HUES6 (cell line): Measurements from ENCODE around the gene CRYL1.

Experiments
- H3K27ac ChIP-seq: 2 replicates; pipeline ENCODE4 v1.7.0; 2013; ENCODE audit warnings: low read depth, mild to moderate bottlenecking, low read length, inconsistent platforms
- H3K27me3 ChIP-seq: 2 replicates; pipeline ENCODE4 v1.6.1; 2013; ENCODE audit warnings: low read length; ENCODE audit not compliant: control insufficient read depth, insufficient read depth
- H3K36me3 ChIP-seq: 2 replicates; pipeline ENCODE4 v1.6.1; 2013; ENCODE audit warnings: low read length; ENCODE audit not compliant: control insufficient read depth, insufficient read depth
- H3K4me1 ChIP-seq: 2 replicates; pipeline ENCODE4 v1.6.1; 2013; ENCODE audit warnings: low read length; ENCODE audit not compliant: control insufficient read depth, insufficient read depth
- H3K4me3 ChIP-seq: 2 replicates; pipeline ENCODE4 v1.5.1; 2013; ENCODE audit warnings: low read depth, low read length
- H3K9ac ChIP-seq: one replicate; pipeline ENCODE4 v1.6.1; 2013; ENCODE audit warnings: mild to moderate bottlenecking, low read length
- H3K9me3 ChIP-seq: 2 replicates; pipeline ENCODE4 v1.6.1; 2013; ENCODE audit warnings: low read depth, low read length; ENCODE audit not compliant: control insufficient read depth, insufficient read depth

CRYL1 gene

DNA sequence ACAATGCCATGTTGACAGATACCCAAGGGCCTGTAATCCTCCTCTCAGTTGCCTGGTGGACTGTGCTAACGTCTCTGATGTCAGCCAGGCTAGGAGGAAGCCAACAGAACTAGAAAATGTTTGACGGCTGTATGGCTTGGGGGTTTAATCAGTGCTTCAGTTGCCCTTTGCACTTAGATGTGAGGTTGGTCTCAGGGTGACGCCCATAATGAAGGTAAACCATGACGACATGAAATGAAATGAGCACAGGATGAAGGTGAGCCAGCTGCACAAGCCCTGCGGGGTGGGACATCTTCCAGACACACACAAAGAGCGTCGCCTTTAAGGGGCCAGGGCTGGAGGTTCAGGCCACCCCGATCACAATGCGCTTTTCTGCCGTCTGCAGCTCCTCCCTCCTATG is 127.2 kb downstream of the CRYL1 start:
- Histone ChIP-seq H3K36me3 (no peaks in the 10 kb centered on the region), H3K4me1 (peaks cover 5% of the 10 kb centered on the region; the same call in 1 of the 2 replicates), H3K27ac (no peak overlapping the region), H3K27me3 (no peaks in the 10 kb centered on the region), H3K9me3 (peaks cover 3% of the 10 kb centered on the region; the same call in 1 of the 2 replicates), H3K9ac (no peak overlapping the region), H3K4me3 (no peak overlapping the region)

DNA sequence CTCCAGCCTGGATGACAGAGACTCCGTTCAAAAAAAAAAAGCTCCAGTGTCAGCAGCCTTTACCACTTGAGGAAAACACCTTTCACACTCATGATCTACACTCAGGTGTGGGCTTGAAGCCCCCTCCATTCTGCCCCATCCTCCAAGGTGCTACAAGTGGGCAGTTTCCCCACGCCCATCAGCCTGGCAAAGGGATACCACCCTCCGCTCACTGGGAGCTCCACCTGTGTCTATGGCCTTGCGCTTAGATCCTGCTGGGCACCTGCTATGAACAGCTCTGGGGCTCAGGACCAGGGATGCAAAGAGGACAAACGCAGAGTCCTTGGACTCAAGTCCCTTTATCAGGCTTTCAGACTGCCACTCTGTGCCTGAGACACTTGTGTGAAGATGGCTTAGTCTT is 127.8 kb downstream of the CRYL1 start:
- Histone ChIP-seq H3K4me1 (peaks cover 5% of the 10 kb centered on the region; the same call in 1 of the 2 replicates), H3K27me3 (no peaks in the 10 kb centered on the region), H3K4me3 (no peak overlapping the region), H3K9me3 (peaks cover 8% of the 10 kb centered on the region; the same call in 1 of the 2 replicates), H3K27ac (no peak overlapping the region), H3K36me3 (no peaks in the 10 kb centered on the region), H3K9ac (no peak overlapping the region)

DNA sequence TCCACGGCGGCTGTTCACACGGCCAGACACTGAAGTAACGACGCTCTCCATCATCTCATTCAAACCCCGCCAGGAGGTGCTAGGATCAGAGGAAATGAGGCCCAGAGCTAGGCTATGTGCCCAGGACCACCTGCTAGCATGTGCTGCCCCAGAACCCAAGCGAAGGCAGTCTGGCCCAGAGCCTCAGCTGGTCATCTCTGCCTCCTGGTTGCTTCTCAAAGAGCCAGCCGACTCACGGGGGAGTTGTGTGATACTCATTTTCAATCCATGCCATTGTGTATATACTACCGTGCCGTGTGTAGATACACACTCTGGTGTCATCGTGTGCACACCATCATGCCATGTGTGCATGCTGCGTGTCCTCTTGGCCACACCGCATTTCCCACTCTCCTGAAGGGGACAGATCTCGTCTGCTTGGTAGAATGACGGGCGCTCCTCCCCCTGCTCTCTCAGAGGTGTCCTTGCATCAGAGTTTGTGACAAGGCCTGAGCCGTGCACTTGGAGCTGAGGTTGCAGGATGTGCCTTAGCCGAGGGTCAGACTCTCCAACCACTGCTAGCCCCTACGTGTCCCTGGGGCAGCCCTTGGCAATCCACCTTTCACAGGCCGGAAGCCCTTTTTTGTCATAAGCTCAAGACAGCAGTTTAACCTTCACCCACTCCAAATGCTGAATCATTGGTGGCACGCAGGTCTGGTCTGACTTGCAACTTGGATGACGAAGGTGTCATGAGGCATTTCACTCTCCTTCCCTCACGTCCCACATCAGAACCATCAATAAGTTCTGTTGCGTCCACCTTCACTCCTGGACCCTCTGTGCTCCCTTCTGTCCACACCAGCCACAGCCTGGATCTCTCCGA is 130.4 kb downstream of the CRYL1 start:
- Histone ChIP-seq H3K9ac (no peak overlapping the region), H3K9me3 (peaks cover 18% of the 10 kb centered on the region; the same call in 1 of the 2 replicates), H3K4me3 (no peak overlapping the region), H3K27ac (no peak overlapping the region), H3K27me3 (no peaks in the 10 kb centered on the region), H3K36me3 (no peaks in the 10 kb centered on the region), H3K4me1 (no peaks in the 10 kb centered on the region)

DNA sequence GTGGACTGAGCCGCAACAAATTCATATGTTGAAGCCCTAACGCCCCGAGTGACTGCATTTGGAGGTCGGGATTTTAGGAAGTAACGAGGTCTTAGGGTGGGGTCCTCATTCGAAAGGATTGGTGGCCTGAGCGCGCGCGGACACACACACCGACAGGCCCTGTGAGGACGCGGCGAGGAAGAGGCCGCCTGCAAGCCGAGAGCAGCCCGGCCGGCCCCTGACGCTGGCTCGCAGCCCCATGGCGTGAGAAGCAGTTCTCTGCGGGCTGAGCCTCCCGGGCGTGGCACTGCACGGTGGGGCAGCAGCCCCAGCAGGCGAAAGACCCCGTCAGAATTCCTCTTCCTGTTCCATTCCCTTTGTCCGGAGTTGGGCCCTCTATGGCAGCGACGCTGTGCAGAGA is 131.2 kb downstream of the CRYL1 start:
- Histone ChIP-seq H3K27me3 (no peaks in the 10 kb centered on the region), H3K4me3 (no peak overlapping the region), H3K27ac (no peak overlapping the region), H3K9ac (no peak overlapping the region), H3K4me1 (no peaks in the 10 kb centered on the region), H3K36me3 (no peaks in the 10 kb centered on the region), H3K9me3 (peaks cover 18% of the 10 kb centered on the region; the same call in 1 of the 2 replicates)

DNA sequence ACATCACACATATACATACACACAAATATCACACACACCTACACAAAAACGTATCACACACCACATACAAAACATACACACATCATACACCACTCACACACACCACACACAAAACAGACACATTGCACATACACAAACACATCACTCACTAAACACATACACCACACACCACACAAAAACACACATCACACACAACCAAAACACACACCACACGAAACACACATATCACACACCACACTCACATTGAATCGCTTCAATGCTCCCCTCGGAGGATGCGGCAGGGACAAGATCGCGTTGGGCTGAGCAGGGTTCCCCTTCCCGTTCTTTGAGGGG is 131.5 kb downstream of the CRYL1 start:
- H3K36me3 ChIP-seq: no peaks in the 10 kb centered on the region
- peaks cover 18% of the 10 kb centered on the region; the same call in 1 of the 2 replicates for H3K9me3 ChIP-seq
- no peaks in the 10 kb centered on the region for H3K27me3 ChIP-seq
- no peak overlapping the region for H3K9ac ChIP-seq
- no peak overlapping the region for H3K27ac ChIP-seq
- H3K4me3 ChIP-seq: no peak overlapping the region
- no peaks in the 10 kb centered on the region for H3K4me1 ChIP-seq

DNA sequence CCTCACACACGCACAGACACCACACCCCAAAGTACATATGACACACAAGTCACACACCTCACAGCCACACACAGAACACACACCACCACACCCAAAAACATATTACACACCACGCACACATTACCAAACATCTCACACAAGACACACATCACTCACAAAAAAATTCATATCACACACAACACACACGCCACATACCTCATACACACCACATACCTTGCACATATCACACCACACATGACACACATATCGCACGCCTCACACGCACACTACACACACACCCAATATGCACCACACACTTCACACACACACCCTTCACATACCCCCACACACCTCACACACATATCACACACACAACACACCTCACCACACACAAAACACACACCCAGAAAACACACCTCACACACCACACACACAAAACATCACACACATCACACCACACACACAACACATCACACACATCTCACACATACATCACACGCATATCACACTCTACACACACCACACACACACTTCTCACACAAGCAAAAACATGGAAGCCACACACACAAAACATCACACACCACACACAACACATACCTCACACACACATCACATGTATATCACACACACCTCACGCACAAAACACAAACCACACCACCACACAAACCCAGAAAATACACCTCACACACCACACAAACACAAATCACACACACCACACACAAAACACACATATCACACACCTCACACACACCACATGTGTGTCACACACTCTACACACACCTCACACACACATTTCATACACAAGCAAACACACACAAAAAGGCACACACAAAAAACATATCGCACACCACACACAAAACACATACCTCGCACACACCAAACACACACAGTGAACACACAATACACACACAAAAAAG is 132.1 kb downstream of the CRYL1 start:
- Histone ChIP-seq H3K9me3 (peaks cover 21% of the 10 kb centered on the region; the same call in 1 of the 2 replicates), H3K27ac (no peak overlapping the region), H3K9ac (no peak overlapping the region), H3K4me3 (no peak overlapping the region), H3K4me1 (no peaks in the 10 kb centered on the region), H3K36me3 (no peaks in the 10 kb centered on the region), H3K27me3 (no peaks in the 10 kb centered on the region)

DNA sequence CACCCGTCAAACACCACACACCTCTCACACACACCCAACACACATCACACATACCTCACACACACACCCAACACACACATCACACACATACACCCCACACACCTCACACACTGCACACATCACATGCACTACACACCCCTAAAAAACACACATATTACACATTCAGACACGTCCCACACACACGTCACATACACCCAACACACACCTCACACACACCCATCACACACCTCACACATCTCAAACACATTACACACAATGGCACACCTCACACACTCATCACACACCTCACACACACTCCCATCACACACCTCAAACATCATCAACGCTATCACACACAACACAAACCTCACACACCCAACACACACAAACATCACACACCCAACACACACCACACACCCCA is 133.1 kb downstream of the CRYL1 start:
- H3K4me3 ChIP-seq: no peak overlapping the region
- no peak overlapping the region for H3K9ac ChIP-seq
- no peaks in the 10 kb centered on the region for H3K36me3 ChIP-seq
- H3K4me1 ChIP-seq: no peaks in the 10 kb centered on the region
- no peak overlapping the region for H3K27ac ChIP-seq
- no peaks in the 10 kb centered on the region for H3K27me3 ChIP-seq
- peaks cover 22% of the 10 kb centered on the region; the same call in 1 of the 2 replicates for H3K9me3 ChIP-seq

DNA sequence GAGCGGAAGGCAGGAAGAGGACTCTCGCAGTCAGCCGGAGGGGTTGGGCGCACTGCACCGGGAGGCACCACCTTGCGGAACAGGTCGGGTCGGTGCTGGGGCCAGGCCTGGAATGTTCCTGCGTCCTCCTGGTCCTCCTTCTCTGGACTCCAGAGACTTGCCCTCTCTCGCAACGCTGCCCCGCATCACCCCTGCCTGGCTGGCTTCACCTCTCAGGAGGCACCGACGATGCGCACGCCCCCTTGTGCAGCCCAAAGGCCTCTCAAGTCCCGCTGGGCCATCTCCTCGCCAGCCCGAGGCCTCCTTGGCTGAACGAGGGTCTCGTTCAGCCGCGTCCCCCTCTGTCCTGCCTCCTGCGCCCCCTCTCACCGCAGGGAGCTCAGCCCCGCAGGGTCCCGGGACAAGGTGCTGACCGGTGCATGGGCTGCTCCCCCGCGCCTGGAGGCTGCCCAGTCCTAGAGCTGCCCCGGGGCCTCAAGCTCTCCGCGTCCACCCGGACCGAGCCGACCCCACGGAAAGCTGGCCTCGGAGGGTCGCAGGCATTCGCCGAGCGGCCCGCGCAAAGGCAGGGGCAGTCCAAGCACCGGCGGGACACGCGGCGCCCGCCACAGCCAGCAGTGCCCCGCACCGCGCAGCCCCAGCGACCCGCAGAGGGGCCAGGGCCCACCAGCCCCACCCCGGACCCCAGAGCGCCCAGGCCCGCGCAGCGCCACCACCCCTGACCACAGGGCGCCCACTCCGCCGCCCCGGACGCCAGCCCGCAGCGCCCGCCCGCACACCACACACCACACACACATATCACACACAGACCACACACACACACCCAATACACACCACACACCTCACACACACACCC is 133.8 kb downstream of the CRYL1 start:
- Histone ChIP-seq H3K9me3 (peaks cover 22% of the 10 kb centered on the region; the same call in 1 of the 2 replicates), H3K27me3 (no peaks in the 10 kb centered on the region), H3K4me1 (no peaks in the 10 kb centered on the region), H3K9ac (no peak overlapping the region), H3K27ac (no peak overlapping the region), H3K4me3 (no peak overlapping the region), H3K36me3 (no peaks in the 10 kb centered on the region)

DNA sequence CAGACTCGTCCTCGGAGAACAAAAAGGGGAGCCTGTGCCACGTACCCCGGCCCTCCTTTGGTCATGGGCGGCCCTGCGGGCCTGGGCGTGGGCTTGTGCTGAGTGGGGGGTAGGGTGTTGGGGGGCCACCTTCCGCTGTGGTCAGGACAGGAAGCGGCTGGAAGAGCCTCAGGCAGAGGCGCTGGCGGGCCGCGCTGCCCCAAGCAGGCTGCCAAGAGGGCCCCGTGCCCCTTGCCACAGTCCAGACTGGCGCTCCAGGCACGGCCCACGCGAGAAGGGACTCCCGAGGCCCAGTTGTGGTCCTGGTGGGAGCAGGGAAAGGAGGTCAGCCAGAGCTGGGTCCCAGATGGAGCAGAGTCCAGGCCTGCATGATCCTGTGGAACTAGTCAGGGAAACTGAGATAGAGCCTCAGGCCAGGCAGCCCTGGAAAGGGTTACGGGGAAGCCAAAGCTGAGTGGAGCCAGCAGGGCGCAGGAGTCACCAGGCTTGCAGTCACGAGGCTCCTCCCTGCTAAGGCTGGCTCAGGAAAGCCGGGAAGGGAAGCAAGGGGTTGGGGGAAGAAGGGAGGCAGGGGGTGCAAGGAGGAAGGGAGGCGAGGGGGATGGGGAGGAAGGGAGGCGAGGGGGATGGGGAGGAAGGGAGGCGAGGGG is 135.0 kb downstream of the CRYL1 start:
- H3K9ac ChIP-seq: no peak overlapping the region
- no peak overlapping the region for H3K4me3 ChIP-seq
- H3K4me1 ChIP-seq: no peaks in the 10 kb centered on the region
- no peaks in the 10 kb centered on the region for H3K27me3 ChIP-seq
- peaks cover 22% of the 10 kb centered on the region; the same call in 1 of the 2 replicates for H3K9me3 ChIP-seq
- H3K27ac ChIP-seq: no peak overlapping the region
- H3K36me3 ChIP-seq: no peaks in the 10 kb centered on the region
